ENCODE results near the gene VAT1L.

- TF ChIP-seq POLR2AphosphoS5 (IDR thresholded peaks at IDR 0.05; ENCODE audit: insufficient read depth in 1 of 2, low read depth in 1 of 2) (no peak), CTCF (IDR thresholded peaks at IDR 0.05) (no peak), POLR2A (IDR thresholded peaks at IDR 0.05) (no peak)
Observed at GRCh38 chr16:77945126-77945525, 156.8 kb downstream of the VAT1L start.

Measured in vagina (tissue), 2 donors.